Thyroid gland (tissue), 4 donors: Measurements from ENCODE around the gene SVEP1.

Experiments
- POLR2A ChIP-seq, 2 donors: fragments of 450-650 bp; IDR thresholded peaks; one replicate each; pipeline ENCODE4 v1.6.1; 2017; ENCODE audit warnings: antibody characterized with exemption in 2 of 2, mild to moderate bottlenecking in 2 of 2, moderate library complexity in 1 of 2
- TF ChIP-seq, protein P1 (sequence below), 6 experiments: fragments of 200-600 bp in 3 of 6; fragments of 450-650 bp in 3 of 6; sonication (generic) in 3 of 6; IDR thresholded peaks; one replicate each; pipeline ENCODE4 v1.5.1; 2016 to 2019; ENCODE audit warnings: antibody characterized with exemption in 6 of 6, mild to moderate bottlenecking in 2 of 6, inconsistent platforms in 1 of 6, moderate library complexity in 1 of 6

DNA sequence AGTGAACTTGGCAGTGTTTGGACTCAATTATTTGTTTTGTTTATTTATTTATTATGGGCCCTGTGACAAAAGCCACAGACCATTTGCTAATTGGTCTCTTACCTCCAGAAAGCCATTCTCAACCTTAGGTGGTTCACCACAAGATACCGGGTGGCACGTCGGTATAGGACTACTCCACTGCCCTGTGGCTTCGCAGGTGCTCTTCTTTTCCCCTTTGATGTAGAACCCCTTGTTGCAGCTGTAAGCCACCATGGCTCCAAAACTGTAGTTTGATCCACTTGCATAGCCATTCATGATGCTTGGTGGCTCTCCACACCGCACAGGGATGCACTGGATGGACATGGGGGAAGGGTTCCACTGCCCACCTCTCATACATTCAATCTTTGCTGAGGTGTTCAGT, 168.6 kb downstream of the SVEP1 start:
- TF ChIP-seq, protein P1, sequence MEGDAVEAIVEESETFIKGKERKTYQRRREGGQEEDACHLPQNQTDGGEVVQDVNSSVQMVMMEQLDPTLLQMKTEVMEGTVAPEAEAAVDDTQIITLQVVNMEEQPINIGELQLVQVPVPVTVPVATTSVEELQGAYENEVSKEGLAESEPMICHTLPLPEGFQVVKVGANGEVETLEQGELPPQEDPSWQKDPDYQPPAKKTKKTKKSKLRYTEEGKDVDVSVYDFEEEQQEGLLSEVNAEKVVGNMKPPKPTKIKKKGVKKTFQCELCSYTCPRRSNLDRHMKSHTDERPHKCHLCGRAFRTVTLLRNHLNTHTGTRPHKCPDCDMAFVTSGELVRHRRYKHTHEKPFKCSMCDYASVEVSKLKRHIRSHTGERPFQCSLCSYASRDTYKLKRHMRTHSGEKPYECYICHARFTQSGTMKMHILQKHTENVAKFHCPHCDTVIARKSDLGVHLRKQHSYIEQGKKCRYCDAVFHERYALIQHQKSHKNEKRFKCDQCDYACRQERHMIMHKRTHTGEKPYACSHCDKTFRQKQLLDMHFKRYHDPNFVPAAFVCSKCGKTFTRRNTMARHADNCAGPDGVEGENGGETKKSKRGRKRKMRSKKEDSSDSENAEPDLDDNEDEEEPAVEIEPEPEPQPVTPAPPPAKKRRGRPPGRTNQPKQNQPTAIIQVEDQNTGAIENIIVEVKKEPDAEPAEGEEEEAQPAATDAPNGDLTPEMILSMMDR (IDR thresholded peaks at IDR 0.05) = no peak
- no peak for TF ChIP-seq POLR2A (IDR thresholded peaks at IDR 0.05)
